A673 (cell line): ENCODE results near the gene ACVRL1. TPM values are rescaled to one million over a fixed set of nuclear protein-coding genes. Genes with fewer than 3 reads are reported as not detected.

Experiments used
- BruUV-seq: library from RNA; stranded (reverse); fragments of 400-500 nt; replicated peaks from 2 replicates; lab custom pipeline; 2021; lab: Mats Ljungman, UMichigan
- CTCF ChIA-PET: fragments of 300-600 bp; sonication (Branson Sonifier 250); formaldehyde crosslinking; loops from one replicate; lab custom pipeline; 2022; ENCODE audit warnings: antibody characterized with exemption; lab: Charles Lee
- POLR2A ChIA-PET: fragments of 300-600 bp; sonication (Branson Sonifier 250); formaldehyde crosslinking; loops from one replicate; lab custom pipeline; 2022; ENCODE audit warnings: antibody characterized with exemption; ENCODE audit not compliant: low non-redundant PET; lab: Charles Lee
- DNase-seq: peaks from one replicate; pipeline ENCODE4 v3.0.0-alpha.2; 2015; ENCODE audit warnings: low spot score
- H3K27ac ChIP-seq: fragments of 200-600 bp; sonication (generic); 2 replicates; pipeline ENCODE4 v1.5.1; 2016; ENCODE audit warnings: mixed run types, low read depth, mild to moderate bottlenecking, mixed read lengths, antibody characterized with exemption, low read length; ENCODE audit not compliant: poor library complexity, severe bottlenecking
- H3K27me3 ChIP-seq: fragments of 200-600 bp; sonication (generic); replicated peaks from 2 replicates; pipeline ENCODE4 v1.6.1; 2017; ENCODE audit warnings: mixed run types, low read depth, mild to moderate bottlenecking, mixed read lengths, antibody characterized with exemption, low read length; ENCODE audit not compliant: insufficient read depth, poor library complexity
- H3K36me3 ChIP-seq: fragments of 200-600 bp; sonication (generic); 2 replicates; pipeline ENCODE4 v1.6.1; 2016; ENCODE audit warnings: mixed run types, mild to moderate bottlenecking, mixed read lengths, antibody characterized with exemption, low read length; ENCODE audit not compliant: insufficient read depth, poor library complexity, severe bottlenecking
- H3K4me1 ChIP-seq: fragments of 200-600 bp; sonication (generic); 2 replicates; pipeline ENCODE4 v1.6.1; 2017; ENCODE audit warnings: mixed run types, mild to moderate bottlenecking, mixed read lengths, antibody characterized with exemption, low read length; ENCODE audit not compliant: insufficient read depth, poor library complexity, severe bottlenecking
- H3K4me3 ChIP-seq: fragments of 200-600 bp; sonication (generic); 2 replicates; pipeline ENCODE4 v1.5.1; 2016; ENCODE audit warnings: low read depth, mixed run types, mild to moderate bottlenecking, mixed read lengths, low read length; ENCODE audit not compliant: poor library complexity, severe bottlenecking
- H3K9me3 ChIP-seq: fragments of 200-600 bp; sonication (generic); 2 replicates; pipeline ENCODE4 v1.6.1; 2016; ENCODE audit warnings: mixed run types, low read depth, mild to moderate bottlenecking, mixed read lengths, antibody characterized with exemption, low read length; ENCODE audit not compliant: poor library complexity, severe bottlenecking
- CTCF ChIP-seq: fragments of 300-800, 200-600 bp; sonication (generic); conservative IDR thresholded peaks from 2 replicates; pipeline ENCODE4 v1.5.1; 2017; ENCODE audit warnings: low read depth, mild to moderate bottlenecking, antibody characterized with exemption, low read length, moderate library complexity, mixed read lengths
- EZH2 ChIP-seq: fragments of 200-600 bp; sonication (generic); IDR thresholded peaks from 2 replicates; pipeline ENCODE4 v1.6.1; 2017; ENCODE audit warnings: borderline replicate concordance, low read depth, mild to moderate bottlenecking, mixed read lengths, antibody characterized with exemption, low read length; ENCODE audit not compliant: poor library complexity, severe bottlenecking
- intact Hi-C: fragments of 100-400 bp; cut with micrococcal nuclease; formaldehyde crosslinking; loops from one replicate; pipeline ENCODE4 v1.10.0; 2022; ENCODE audit not compliant: unreplicated experiment
- total RNA-seq: library from RNA; stranded (reverse); gene quantifications from 2 replicates; pipeline ENCODE4 v1.2.3, GENCODE V29; 2021

ACVRL1 gene
- total RNA-seq, 1 experiment from 2014 or later, result 0.17 TPM

- H3K36me3 ChIP-seq, result peaks cover 14% of the 10 kb centered on the region
- no peak for TF ChIP-seq CTCF
- no peak for TF ChIP-seq EZH2
- POLR2A ChIA-PET, result no interaction called here
- no peaks in the 10 kb centered on the region for H3K9me3 ChIP-seq
- no peak overlapping the region for H3K4me3 ChIP-seq
- intact Hi-C loops, result no loop called here
- BruUV-seq, result no TSS peak
- H3K27me3 ChIP-seq, result no peaks in the 10 kb centered on the region
- no peak for DNase-seq
- CTCF ChIA-PET, result interaction anchor here (1.0 kb wide), 1 partner anchor 21 kb away, joined by 3 read pairs; no protein-coding TSS in a partner anchor
- H3K4me1 ChIP-seq, result peaks cover 51% of the 10 kb centered on the region
- peak overlapping the region; percentile 73 for H3K27ac ChIP-seq
Observed at GRCh38 chr12:51971679-51972421, 64.5 kb downstream of the ACVRL1 start.

- Histone ChIP-seq H3K9me3 (no peaks in the 10 kb centered on the region), H3K27me3 (no peaks in the 10 kb centered on the region), H3K4me3 (no peak overlapping the region), H3K27ac (peak overlapping the region; percentile 73), H3K36me3 (peaks cover 17% of the 10 kb centered on the region), H3K4me1 (peaks cover 51% of the 10 kb centered on the region)
- intact Hi-C loops, result no loop called here
- BruUV-seq, result no TSS peak
- ChIA-PET POLR2A (no interaction called here), CTCF (no interaction called here)
- TF ChIP-seq EZH2 (no peak), CTCF (no peak)
- no peak for DNase-seq
Observed at GRCh38 chr12:51972422-51972812, 65.1 kb downstream of the ACVRL1 start.

GRCh38 chr12:51972849-51973273 lies 65.6 kb downstream of the ACVRL1 start:
- intact Hi-C loops, result no loop called here
- DNase-seq, result peak; percentile 77

More at GRCh38 chr12:51972849-51973273, 65.6 kb downstream of the ACVRL1 start:
- CTCF ChIA-PET, result no interaction called here
- no TSS peak for BruUV-seq
- H3K4me3 ChIP-seq, result peak overlapping the region; percentile 8
- H3K27ac ChIP-seq, result peak overlapping the region; percentile 73
- no peaks in the 10 kb centered on the region for H3K27me3 ChIP-seq
- H3K4me1 ChIP-seq, result peaks cover 51% of the 10 kb centered on the region
- H3K36me3 ChIP-seq, result peaks cover 21% of the 10 kb centered on the region
- TF ChIP-seq CTCF (no peak), EZH2 (no peak)
- POLR2A ChIA-PET, result no interaction called here
- H3K9me3 ChIP-seq, result no peaks in the 10 kb centered on the region

Other genes with a start within 250 kb of the ACVRL1 start
- 0.21 and 0.33 TPM in 2 replicates for gene FIGNL2, start 58.8 kb upstream of the ACVRL1 start, total RNA-seq
- gene ANKRD33, start 19.4 kb upstream of the ACVRL1 start, total RNA-seq, result not detected in 2 replicates
- 25.5 and 27.4 TPM in 2 replicates for gene ACVR1B, start 44.2 kb downstream of the ACVRL1 start, total RNA-seq
- 4.8 and 5.4 TPM in 2 replicates for gene TAMALIN, start 99.4 kb downstream of the ACVRL1 start, total RNA-seq
- gene NR4A1, start 143.9 kb downstream of the ACVRL1 start, total RNA-seq, result 12.5 and 19.8 TPM in 2 replicates
- 52.0 and 54.3 TPM in 2 replicates for gene ATG101, start 162.5 kb downstream of the ACVRL1 start, total RNA-seq
- 0.24 and 0.28 TPM in 2 replicates for gene SMIM41, start 172.2 kb downstream of the ACVRL1 start, total RNA-seq